Spleen (tissue), 11 donors: Measurements from ENCODE around the gene RAD51B. TPM values are rescaled to one million over a fixed set of nuclear protein-coding genes. Genes with fewer than 3 reads are reported as not detected.
A peak's percentile ranks its signal among the peaks of the same experiment; 100 is the strongest.

ENCODE experiments used
- DNase-seq: peaks from one replicate; pipeline ENCODE4 v3.0.0-alpha.2; 2020
- H3K27ac ChIP-seq, 8 donors: fragments of 200-600 bp; sonication (generic) in 7 of 8; 1 replicate in 4 of 8; 2 replicates in 4 of 8; pipeline versions ENCODE4 v1.5.0 to v1.8.0; 2016 to 2021; ENCODE audit warnings: inconsistent platforms in 4 of 8, mild to moderate bottlenecking in 4 of 8, moderate library complexity in 1 of 8
- H3K27me3 ChIP-seq, 7 donors: fragments of 200-600 bp; sonication (generic) in 6 of 7; replicated peaks in 1 of 7; 1 replicate in 4 of 7; 2 replicates in 3 of 7; pipeline versions ENCODE4 v1.5.0 to v1.8.0; 2016 to 2021; ENCODE audit warnings: inconsistent platforms in 3 of 7, mild to moderate bottlenecking in 1 of 7
- H3K36me3 ChIP-seq, 6 donors: fragments of 200-600 bp; sonication (generic) in 5 of 6; 1 replicate in 4 of 6; 2 replicates in 2 of 6; pipeline versions ENCODE4 v1.5.0 to v1.8.0; 2016 to 2021; ENCODE audit warnings: inconsistent platforms in 2 of 6
- H3K4me1 ChIP-seq, 6 donors: fragments of 200-600 bp; sonication (generic) in 5 of 6; 1 replicate in 3 of 6; 2 replicates in 3 of 6; pipeline versions ENCODE4 v1.5.0 to v1.8.0; 2016 to 2021; ENCODE audit warnings: inconsistent platforms in 3 of 6
- H3K4me3 ChIP-seq, 8 donors: fragments of 200-600 bp; sonication (generic) in 7 of 8; 1 replicate in 4 of 8; 2 replicates in 4 of 8; pipeline versions ENCODE4 v1.5.0 to v1.8.0; 2016 to 2021; ENCODE audit warnings: inconsistent platforms in 4 of 8, mild to moderate bottlenecking in 4 of 8, moderate library complexity in 2 of 8
- H3K9me3 ChIP-seq, 8 donors: fragments of 200-600 bp; sonication (generic) in 7 of 8; 1 replicate in 4 of 8; 2 replicates in 4 of 8; pipeline versions ENCODE4 v1.5.0 to v1.8.0; 2016 to 2021; ENCODE audit warnings: inconsistent platforms in 4 of 8
- POLR2A ChIP-seq, 3 donors: fragments of 450-650 bp; IDR thresholded peaks; one replicate each; pipeline ENCODE4 v1.5.1; 2017; ENCODE audit warnings: antibody characterized with exemption in 3 of 3, mild to moderate bottlenecking in 1 of 3
- POLR2AphosphoS5 ChIP-seq, 3 donors: sonication (generic); formaldehyde crosslinking; IDR thresholded peaks; one replicate each; pipeline ENCODE4 v1.5.1; 2017; ENCODE audit warnings: antibody characterized with exemption in 3 of 3
- WGBS, 5 donors: extraction: QIAGEN DNeasy Blood & Tissue Kit in 3 of 5; methylation state at CpG; one replicate each; pipeline versions ENCODE4 v1.1.5 to v1.1.7; 2013 to 2018; 5-methylcytosine and 5-hydroxymethylcytosine counted together
- intact Hi-C: fragments of 100-400 bp; cut with DNase I; formaldehyde crosslinking; loops from one replicate; pipeline ENCODE4 v1.15.0; 2023; ENCODE audit warnings: low total_unique reads
- polyA plus RNA-seq, 3 donors: library from polyadenylated mRNA; stranded (reverse); fragments of 200-250 nt; gene quantifications; one replicate each; pipeline ENCODE4 v1.2.1, GENCODE V29; 2013
- total RNA-seq, 7 donors: library from RNA; depleted of rRNA in 3 of 7; stranded (reverse); fragments of >200 nt in 3 of 7; fragmentation: NEBNext Ultra II Directional in 4 of 7; extraction: Animal tissue kit (Norgen Biotek cat#: 25700) in 4 of 7; gene quantifications; one replicate each; pipeline versions ENCODE4 v1.1.0 to v1.2.1, GENCODE V29; 2016 to 2021
- TF ChIP-seq, protein P1 (sequence below), 11 experiments: fragments of 200-600 bp in 7 of 11; fragments of 450-650 bp in 4 of 11; sonication (generic) in 4 of 11; IDR thresholded peaks in 8 of 11; conservative IDR thresholded peaks in 3 of 11; 1 replicate in 7 of 11; 2 replicates in 4 of 11; pipeline versions ENCODE4 v1.4.0 to v1.8.0; 2016 to 2021; ENCODE audit warnings: antibody characterized with exemption in 11 of 11, inconsistent platforms in 4 of 11, mild to moderate bottlenecking in 1 of 11
- donor health status: healthy with polysubstance abuse.
- donor health status: DM: no; HTN: no; CAD: no; lungs with moderate emphysema.
- donor health status: DM: no; HTN: no; CAD: no.
- donor health status: Bipolar disorder and iron deficiency.
- donor health status: healthy.
- donor health status: DM: no; HTN: no; CAD: no.
- donor health status: DM: yes; HTN: yes; CAD: no.

The RAD51B gene
- total and polyA plus RNA-seq, 10 donors = 4.2 to 43.7 (median 29.8) TPM

DNA sequence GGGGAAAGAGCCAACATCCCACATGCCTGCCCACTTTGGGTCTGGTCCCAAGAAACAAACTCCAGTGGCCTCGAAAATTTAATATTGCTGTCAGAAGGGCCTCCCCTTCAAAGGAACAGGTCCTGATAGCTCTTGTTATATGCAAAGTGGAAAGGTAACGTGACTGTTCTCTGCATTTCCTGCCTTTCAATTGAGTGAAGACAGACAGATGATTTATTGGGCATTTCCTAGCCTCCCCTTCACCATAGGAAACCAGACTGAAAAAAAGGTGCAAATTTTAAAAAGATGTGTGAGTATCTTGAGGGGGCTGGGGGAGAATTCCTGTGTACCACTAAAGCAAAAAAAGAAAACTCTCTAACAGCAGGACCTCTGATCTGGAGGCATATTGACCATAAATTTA is 738.1 kb downstream of the RAD51B start:
- Histone ChIP-seq H3K9me3 (no peaks in the 10 kb centered on the region), H3K4me3 (no peak overlapping the region), H3K27me3 (no peaks in the 10 kb centered on the region), H3K27ac (no peak overlapping the region), H3K36me3 (no peaks in the 10 kb centered on the region), H3K4me1 (peaks cover 8 to 46% (median 18%) of the 10 kb centered on the region in 6 donors)
- no peak for TF ChIP-seq POLR2A (IDR thresholded peaks at IDR 0.05)
- no peak for TF ChIP-seq POLR2AphosphoS5 (IDR thresholded peaks at IDR 0.05)
- TF ChIP-seq, protein P1, sequence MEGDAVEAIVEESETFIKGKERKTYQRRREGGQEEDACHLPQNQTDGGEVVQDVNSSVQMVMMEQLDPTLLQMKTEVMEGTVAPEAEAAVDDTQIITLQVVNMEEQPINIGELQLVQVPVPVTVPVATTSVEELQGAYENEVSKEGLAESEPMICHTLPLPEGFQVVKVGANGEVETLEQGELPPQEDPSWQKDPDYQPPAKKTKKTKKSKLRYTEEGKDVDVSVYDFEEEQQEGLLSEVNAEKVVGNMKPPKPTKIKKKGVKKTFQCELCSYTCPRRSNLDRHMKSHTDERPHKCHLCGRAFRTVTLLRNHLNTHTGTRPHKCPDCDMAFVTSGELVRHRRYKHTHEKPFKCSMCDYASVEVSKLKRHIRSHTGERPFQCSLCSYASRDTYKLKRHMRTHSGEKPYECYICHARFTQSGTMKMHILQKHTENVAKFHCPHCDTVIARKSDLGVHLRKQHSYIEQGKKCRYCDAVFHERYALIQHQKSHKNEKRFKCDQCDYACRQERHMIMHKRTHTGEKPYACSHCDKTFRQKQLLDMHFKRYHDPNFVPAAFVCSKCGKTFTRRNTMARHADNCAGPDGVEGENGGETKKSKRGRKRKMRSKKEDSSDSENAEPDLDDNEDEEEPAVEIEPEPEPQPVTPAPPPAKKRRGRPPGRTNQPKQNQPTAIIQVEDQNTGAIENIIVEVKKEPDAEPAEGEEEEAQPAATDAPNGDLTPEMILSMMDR (IDR thresholded peaks at IDR 0.05 in 8 of 11, conservative IDR thresholded peaks at IDR 0.05 in 3 of 11) = no peak
- intact Hi-C loops = no loop called here
- no peak for DNase-seq
- 22 to 43% (median 39%) methylated on average over 2 of the region's 2 CpGs for WGBS, 5 donors

DNA sequence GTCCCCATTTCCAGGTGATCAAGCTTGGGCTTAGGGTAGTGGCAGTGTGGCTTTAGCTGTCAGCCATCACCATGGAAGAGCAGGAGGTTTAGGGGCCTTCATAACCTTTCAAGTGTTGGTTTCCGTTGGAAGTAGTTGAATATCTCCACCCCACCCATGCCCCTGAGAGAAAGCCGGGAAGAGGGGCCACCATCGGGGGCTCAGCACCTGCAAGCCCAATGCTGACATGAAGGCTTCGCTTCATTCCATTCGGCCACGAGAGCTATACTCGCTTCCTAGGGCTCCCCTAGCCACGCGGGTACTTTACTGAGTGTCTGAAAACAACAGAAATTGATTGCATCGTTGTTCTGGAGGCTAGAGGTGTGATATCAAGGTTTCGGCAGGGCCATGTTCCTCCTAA is 738.5 kb downstream of the RAD51B start:
- no peaks in the 10 kb centered on the region for H3K36me3 ChIP-seq
- TF ChIP-seq POLR2AphosphoS5 (IDR thresholded peaks at IDR 0.05) (no peak), POLR2A (IDR thresholded peaks at IDR 0.05) (no peak)
- no peaks in the 10 kb centered on the region for H3K27me3 ChIP-seq
- intact Hi-C loops = no loop called here
- no peak for DNase-seq
- H3K27ac ChIP-seq = no peak overlapping the region
- no peaks in the 10 kb centered on the region for H3K9me3 ChIP-seq
- peaks cover 7 to 46% (median 18%) of the 10 kb centered on the region in 6 donors for H3K4me1 ChIP-seq
- no peak overlapping the region for H3K4me3 ChIP-seq
- WGBS, 5 donors = 78 to 86% (median 80%) methylated on average over 11 of the region's 11 CpGs

- no peaks in the 10 kb centered on the region for H3K27me3 ChIP-seq
- TF ChIP-seq POLR2AphosphoS5 (IDR thresholded peaks at IDR 0.05) (no peak), POLR2A (IDR thresholded peaks at IDR 0.05) (no peak)
- TF ChIP-seq, protein P1 (IDR thresholded peaks at IDR 0.05 in 8 of 11, conservative IDR thresholded peaks at IDR 0.05 in 3 of 11) = no peak
- intact Hi-C loops = no loop called here
- H3K36me3 ChIP-seq = no peaks in the 10 kb centered on the region
- no peak overlapping the region for H3K27ac ChIP-seq
- no peak overlapping the region for H3K4me3 ChIP-seq
- H3K4me1 ChIP-seq = peaks cover 14 to 48% (median 31%) of the 10 kb centered on the region in 6 donors
- H3K9me3 ChIP-seq = no peaks in the 10 kb centered on the region
- 84 to 95% (median 92%) methylated on average over 5 of the region's 5 CpGs for WGBS, 5 donors
- DNase-seq = no peak
Observed at GRCh38 chr14:68559949-68560348, 740.4 kb downstream of the RAD51B start.

DNA sequence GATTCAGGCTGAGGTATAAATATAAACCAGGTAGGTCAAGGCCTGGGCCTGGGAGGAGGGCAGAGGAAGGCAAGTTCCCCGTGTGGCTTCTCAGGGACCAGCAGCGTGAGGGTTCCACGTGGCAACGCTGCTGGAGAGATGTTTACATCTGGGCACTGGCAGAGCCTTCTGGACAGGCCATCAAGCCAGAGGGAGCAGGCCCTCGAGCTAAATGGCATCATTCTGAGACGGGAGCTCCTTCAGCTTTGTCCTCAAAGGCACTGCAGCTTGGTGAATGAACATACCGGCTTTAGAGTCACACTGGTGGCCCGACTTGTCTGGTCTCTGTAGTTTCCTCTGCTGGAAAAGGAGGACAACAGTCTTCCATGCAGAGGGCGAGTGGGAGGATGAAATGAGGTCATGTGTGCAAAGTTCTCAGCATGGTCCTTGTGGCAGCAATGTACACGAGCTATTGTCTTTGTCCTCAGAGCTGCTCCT is 742.0 kb downstream of the RAD51B start:
- intact Hi-C loops = no loop called here
- WGBS, 5 donors = 68 to 89% (median 80%) methylated on average over 9 to 10 of the region's 10 CpGs
- H3K27ac ChIP-seq = peak overlapping the region in 4 of 8 donors; percentile 2 to 57 (median 12)
- TF ChIP-seq POLR2A (IDR thresholded peaks at IDR 0.05) (no peak), POLR2AphosphoS5 (IDR thresholded peaks at IDR 0.05) (no peak)
- TF ChIP-seq, protein P1 (IDR thresholded peaks at IDR 0.05 in 8 of 11, conservative IDR thresholded peaks at IDR 0.05 in 3 of 11) = no peak
- H3K27me3 ChIP-seq = no peaks in the 10 kb centered on the region
- H3K4me1 ChIP-seq = peaks cover 21 to 65% (median 40%) of the 10 kb centered on the region in 6 donors
- no peaks in the 10 kb centered on the region for H3K9me3 ChIP-seq
- H3K4me3 ChIP-seq = no peak overlapping the region
- no peaks in the 10 kb centered on the region for H3K36me3 ChIP-seq
- no peak for DNase-seq

GRCh38 chr14:68562911-68563250 is 743.3 kb downstream of the RAD51B start:
- H3K4me1 ChIP-seq = peaks cover 21 to 60% (median 38%) of the 10 kb centered on the region in 6 donors
- 81 to 94% (median 92%) methylated on average over 9 of the region's 9 CpGs for WGBS, 5 donors

More at GRCh38 chr14:68562911-68563250, 743.3 kb downstream of the RAD51B start:
- intact Hi-C loops = no loop called here
- TF ChIP-seq, protein P1 (IDR thresholded peaks at IDR 0.05 in 8 of 11, conservative IDR thresholded peaks at IDR 0.05 in 3 of 11) = no peak
- TF ChIP-seq POLR2A (IDR thresholded peaks at IDR 0.05) (no peak), POLR2AphosphoS5 (IDR thresholded peaks at IDR 0.05) (no peak)
- DNase-seq = no peak
- H3K36me3 ChIP-seq = no peaks in the 10 kb centered on the region
- no peaks in the 10 kb centered on the region for H3K9me3 ChIP-seq
- H3K27me3 ChIP-seq = no peaks in the 10 kb centered on the region
- no peak overlapping the region for H3K4me3 ChIP-seq
- H3K27ac ChIP-seq = peak overlapping the region in 5 of 8 donors; percentile 9 to 57 (median 26)
